Osteoblast (primary cell): ENCODE results near the gene RELCH. TPM values are rescaled to one million over a fixed set of nuclear protein-coding genes. Genes with fewer than 3 reads are reported as not detected.

ENCODE experiments used
- DNase-seq: peaks from one replicate; pipeline ENCODE4 v3.0.0; 2011; ENCODE audit warnings: low spot score, mixed read lengths; ENCODE audit not compliant: insufficient read length; ENCODE audit errors: missing footprints
- H2AFZ ChIP-seq: 2 replicates; pipeline ENCODE4 v1.6.0; 2011; ENCODE audit warnings: mild to moderate bottlenecking, low read length
- H3K27ac ChIP-seq: 2 replicates; pipeline ENCODE4 v1.5.1; 2011; ENCODE audit warnings: mild to moderate bottlenecking, low read depth, low read length, moderate library complexity
- H3K27me3 ChIP-seq: 2 replicates; pipeline ENCODE4 v1.6.0; 2012; ENCODE audit warnings: mild to moderate bottlenecking, control low read depth, inconsistent platforms, low read length, moderate library complexity; ENCODE audit not compliant: insufficient read depth
- H3K36me3 ChIP-seq: 2 replicates; pipeline ENCODE4 v1.5.1; 2011; ENCODE audit warnings: mild to moderate bottlenecking, low read length, control low read depth, moderate library complexity; ENCODE audit not compliant: insufficient read depth
- H3K4me1 ChIP-seq: 2 replicates; pipeline ENCODE4 v1.5.1; 2011; ENCODE audit warnings: mild to moderate bottlenecking, low read length, control low read depth, moderate library complexity; ENCODE audit not compliant: insufficient read depth
- H3K4me2 ChIP-seq: 2 replicates; pipeline ENCODE4 v1.6.0; 2011; ENCODE audit warnings: mild to moderate bottlenecking, low read length; ENCODE audit not compliant: insufficient read depth
- H3K4me3 ChIP-seq: fragments of 200-600 bp; sonication (generic); 3 replicates; pipeline ENCODE4 v1.5.1; 2012; ENCODE audit warnings: mild to moderate bottlenecking, low read length, inconsistent platforms; ENCODE audit not compliant: insufficient read depth
- H3K79me2 ChIP-seq: 2 replicates; pipeline ENCODE4 v1.6.0; 2012; ENCODE audit warnings: mild to moderate bottlenecking, low read length, control low read depth, inconsistent platforms; ENCODE audit not compliant: insufficient read depth
- H3K9me3 ChIP-seq: 2 replicates; pipeline ENCODE4 v1.5.1; 2011; ENCODE audit warnings: low read depth, low read length, control low read depth
- H4K20me1 ChIP-seq: 2 replicates; pipeline ENCODE4 v1.6.0; 2012; ENCODE audit warnings: mild to moderate bottlenecking, low read length, control low read depth; ENCODE audit not compliant: insufficient read depth
- CTCF ChIP-seq: IDR thresholded peaks from 2 replicates; pipeline ENCODE4 v1.5.1; 2011; ENCODE audit warnings: mild to moderate bottlenecking, low read depth, low read length, moderate library complexity; ENCODE audit errors: extremely low read depth
- total RNA-seq: library from RNA; depleted of rRNA; stranded (reverse); fragments of >200 nt; gene quantifications from 2 replicates; pipeline ENCODE4 v1.2.3, GENCODE V29; 2012

The RELCH gene
- total RNA-seq, 1 donor: 34.0 TPM

DNA sequence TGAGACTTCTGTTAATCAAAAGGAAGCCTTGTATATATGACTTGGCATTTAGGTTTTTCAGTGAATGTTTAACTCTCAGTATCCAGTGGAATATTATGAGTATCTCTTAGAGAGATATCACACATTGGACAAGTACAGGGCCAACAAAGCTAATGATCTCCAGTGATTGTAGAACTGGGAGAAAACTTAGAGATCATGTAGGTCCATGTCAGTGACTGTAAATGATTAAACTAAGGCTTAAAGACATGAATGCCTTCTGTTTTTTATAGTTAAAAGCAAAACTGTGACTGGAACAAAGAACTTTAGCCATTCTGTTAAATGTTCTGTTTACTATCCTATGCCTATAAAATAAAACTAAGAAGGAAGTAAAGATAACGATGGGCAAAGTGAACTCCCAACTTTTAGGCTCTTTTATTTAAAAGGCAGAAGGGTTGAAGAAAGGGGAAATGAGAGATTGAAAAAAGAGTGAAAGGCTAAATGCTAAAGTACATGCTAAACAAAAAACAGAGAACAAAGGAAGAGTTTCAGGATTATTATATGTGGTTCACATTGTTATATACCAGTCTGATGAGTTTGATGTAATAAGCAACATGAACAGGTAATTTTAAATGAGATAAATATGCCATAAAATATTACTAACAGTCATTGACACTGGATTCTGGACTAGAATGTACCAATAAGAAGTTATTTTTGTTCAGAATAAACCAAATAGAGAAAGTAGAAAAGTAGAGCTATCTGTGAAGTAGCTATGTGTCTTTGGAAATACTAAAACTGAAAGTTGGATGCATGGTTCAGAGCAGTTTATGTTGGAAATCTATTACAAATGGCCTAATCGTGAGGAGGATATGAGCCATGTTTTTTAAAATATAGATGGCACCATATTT, 101.0 kb downstream of the RELCH start:
- H3K27me3 ChIP-seq: no peaks in the 10 kb centered on the region
- TF ChIP-seq CTCF: no peak
- no peaks in the 10 kb centered on the region for H4K20me1 ChIP-seq
- no peaks in the 10 kb centered on the region for H3K79me2 ChIP-seq
- no peaks in the 10 kb centered on the region for H3K9me3 ChIP-seq
- no peak overlapping the region for H3K27ac ChIP-seq
- no peak for DNase-seq
- no peak overlapping the region for H2AFZ ChIP-seq
- no peak overlapping the region for H3K4me2 ChIP-seq
- peaks cover 12% of the 10 kb centered on the region for H3K36me3 ChIP-seq
- peaks cover 2% of the 10 kb centered on the region for H3K4me1 ChIP-seq
- H3K4me3 ChIP-seq: no peak overlapping the region

DNA sequence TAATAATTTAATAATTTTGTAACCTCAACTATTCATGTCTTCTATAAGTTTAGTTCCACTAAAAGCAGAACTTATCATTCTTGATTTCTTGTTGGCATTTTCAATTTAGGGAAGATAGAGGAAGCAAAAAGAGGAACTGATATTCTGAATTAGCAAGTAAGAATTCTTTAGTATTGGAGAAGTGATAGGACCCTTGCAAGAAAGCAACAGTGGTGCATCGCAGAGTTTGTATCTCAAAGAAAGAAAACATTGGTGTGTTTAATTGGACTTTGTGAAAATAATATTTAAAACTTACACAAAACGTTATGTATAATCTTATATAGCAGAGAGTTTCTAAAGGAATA, 101.6 kb downstream of the RELCH start:
- H3K4me1 ChIP-seq: no peaks in the 10 kb centered on the region
- no peak overlapping the region for H3K4me2 ChIP-seq
- H4K20me1 ChIP-seq: no peaks in the 10 kb centered on the region
- H2AFZ ChIP-seq: no peak overlapping the region
- DNase-seq: no peak
- no peak for TF ChIP-seq CTCF
- H3K9me3 ChIP-seq: no peaks in the 10 kb centered on the region
- peaks cover 12% of the 10 kb centered on the region for H3K36me3 ChIP-seq
- no peak overlapping the region for H3K27ac ChIP-seq
- H3K4me3 ChIP-seq: no peak overlapping the region
- H3K27me3 ChIP-seq: no peaks in the 10 kb centered on the region
- H3K79me2 ChIP-seq: no peaks in the 10 kb centered on the region

DNA sequence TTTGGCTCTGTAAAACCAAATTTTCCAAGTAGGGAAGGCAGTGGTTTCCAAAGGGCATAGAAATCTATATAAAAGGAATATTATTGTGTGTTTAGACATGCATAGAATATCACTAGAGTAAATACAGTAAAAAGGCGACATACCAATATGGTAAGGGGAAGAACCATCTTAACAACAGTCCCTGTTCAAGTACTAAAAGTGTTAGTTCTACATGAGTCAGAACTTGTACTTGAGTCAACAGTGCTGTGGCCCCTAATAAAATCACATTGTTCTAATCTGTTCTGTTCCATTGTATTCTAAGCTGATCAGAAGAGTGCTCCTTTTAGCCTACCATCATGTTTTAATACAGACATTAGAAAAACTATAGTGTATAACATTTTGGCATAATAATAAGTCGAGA, 102.0 kb downstream of the RELCH start:
- Histone ChIP-seq H2AFZ (no peak overlapping the region), H3K27ac (no peak overlapping the region), H3K36me3 (peaks cover 12% of the 10 kb centered on the region), H3K4me3 (no peak overlapping the region), H3K4me1 (no peaks in the 10 kb centered on the region), H3K9me3 (no peaks in the 10 kb centered on the region), H3K79me2 (no peaks in the 10 kb centered on the region), H4K20me1 (no peaks in the 10 kb centered on the region), H3K27me3 (no peaks in the 10 kb centered on the region), H3K4me2 (no peak overlapping the region)
- TF ChIP-seq CTCF: no peak
- no peak for DNase-seq

DNA sequence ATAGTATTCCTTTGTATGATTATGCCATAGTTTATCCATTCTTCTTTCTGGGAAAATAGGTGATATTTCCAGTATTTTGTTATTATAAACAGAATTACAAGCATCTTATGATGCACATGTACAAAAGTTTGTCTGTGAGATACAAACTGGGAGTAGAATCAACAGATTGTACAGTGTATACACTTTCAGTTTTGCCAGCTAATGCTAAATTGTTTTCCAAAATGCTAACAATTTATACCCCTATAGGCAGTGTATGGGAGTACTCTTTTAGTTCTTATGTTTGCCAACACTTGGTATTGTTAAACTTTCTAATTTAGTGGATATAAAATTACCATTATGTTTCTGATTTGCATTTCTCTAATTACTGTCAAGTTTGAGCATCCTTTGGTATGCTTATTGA, 107.0 kb downstream of the RELCH start:
- no peak overlapping the region for H3K27ac ChIP-seq
- no peaks in the 10 kb centered on the region for H3K27me3 ChIP-seq
- TF ChIP-seq CTCF: no peak
- no peaks in the 10 kb centered on the region for H4K20me1 ChIP-seq
- H2AFZ ChIP-seq: no peak overlapping the region
- H3K4me3 ChIP-seq: no peak overlapping the region
- H3K4me1 ChIP-seq: no peaks in the 10 kb centered on the region
- no peaks in the 10 kb centered on the region for H3K79me2 ChIP-seq
- H3K9me3 ChIP-seq: no peaks in the 10 kb centered on the region
- no peak for DNase-seq
- H3K4me2 ChIP-seq: no peak overlapping the region
- no peaks in the 10 kb centered on the region for H3K36me3 ChIP-seq
